ENCODE measurements around the gene PWWP2A.

DNA sequence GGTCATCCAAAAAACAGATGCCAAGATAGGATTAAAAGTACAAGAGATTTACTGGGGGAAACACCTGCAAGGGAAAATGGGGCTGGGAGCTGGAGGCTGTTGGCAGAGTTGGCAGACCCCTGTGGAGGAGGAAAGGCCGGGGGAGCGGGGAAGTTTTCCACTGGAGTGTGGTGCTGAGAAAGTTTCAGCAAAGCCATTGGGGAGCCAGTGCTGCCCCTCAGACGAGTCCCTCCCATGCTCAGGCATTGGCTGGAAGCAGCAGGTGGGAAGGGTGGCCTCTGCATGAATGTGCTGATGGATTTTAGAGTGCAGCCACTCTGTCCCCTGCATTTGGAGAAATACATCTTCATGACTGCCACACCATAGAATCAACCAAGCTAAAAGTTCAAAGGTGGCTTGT, 57.5 kb downstream of the PWWP2A start:
- TF ChIP-seq, protein P1, sequence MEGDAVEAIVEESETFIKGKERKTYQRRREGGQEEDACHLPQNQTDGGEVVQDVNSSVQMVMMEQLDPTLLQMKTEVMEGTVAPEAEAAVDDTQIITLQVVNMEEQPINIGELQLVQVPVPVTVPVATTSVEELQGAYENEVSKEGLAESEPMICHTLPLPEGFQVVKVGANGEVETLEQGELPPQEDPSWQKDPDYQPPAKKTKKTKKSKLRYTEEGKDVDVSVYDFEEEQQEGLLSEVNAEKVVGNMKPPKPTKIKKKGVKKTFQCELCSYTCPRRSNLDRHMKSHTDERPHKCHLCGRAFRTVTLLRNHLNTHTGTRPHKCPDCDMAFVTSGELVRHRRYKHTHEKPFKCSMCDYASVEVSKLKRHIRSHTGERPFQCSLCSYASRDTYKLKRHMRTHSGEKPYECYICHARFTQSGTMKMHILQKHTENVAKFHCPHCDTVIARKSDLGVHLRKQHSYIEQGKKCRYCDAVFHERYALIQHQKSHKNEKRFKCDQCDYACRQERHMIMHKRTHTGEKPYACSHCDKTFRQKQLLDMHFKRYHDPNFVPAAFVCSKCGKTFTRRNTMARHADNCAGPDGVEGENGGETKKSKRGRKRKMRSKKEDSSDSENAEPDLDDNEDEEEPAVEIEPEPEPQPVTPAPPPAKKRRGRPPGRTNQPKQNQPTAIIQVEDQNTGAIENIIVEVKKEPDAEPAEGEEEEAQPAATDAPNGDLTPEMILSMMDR (IDR thresholded peaks at IDR 0.05), result no peak
- TF ChIP-seq POLR2A (IDR thresholded peaks at IDR 0.05), result no peak
